Endothelial cell of umbilical vein (primary cell): ENCODE data around the gene INTS6L. TPM values are rescaled to one million over a fixed set of nuclear protein-coding genes. Genes with fewer than 3 reads are reported as not detected.

Source experiments
- BruUV-seq: library from RNA; stranded (reverse); fragments of 400-500 nt; replicated peaks from 2 replicates; lab custom pipeline; 2021; lab: Mats Ljungman, UMichigan
- CTCF ChIA-PET: fragments of 300-600, 350-600 bp; sonication (Branson Sonifier 250); formaldehyde crosslinking; loops from one replicate; lab custom pipeline; 2021; ENCODE audit warnings: antibody characterized with exemption, inconsistent platforms; lab: Charles Lee
- POLR2A ChIA-PET: fragments of 300-600, 350-600 bp; sonication (Branson Sonifier 250); formaldehyde crosslinking; loops from one replicate; lab custom pipeline; 2021; ENCODE audit warnings: antibody characterized with exemption, inconsistent platforms; lab: Charles Lee
- DNase-seq: peaks from one replicate; pipeline ENCODE4 v3.0.0-alpha.2; 2011; ENCODE audit warnings: low read depth, low spot score
- FAIRE-seq: peaks from 2 replicates; lab custom pipeline; 2011; peaks lifted over from hg19 to GRCh38; lab: Jason Lieb, UNC
- H2AFZ ChIP-seq: 2 replicates; pipeline ENCODE4 v1.6.0; 2012; ENCODE audit warnings: low read depth, low read length, control low read depth, inconsistent platforms
- H3K27ac ChIP-seq: 2 replicates; pipeline ENCODE4 v1.5.1; 2011; ENCODE audit warnings: low read depth, mild to moderate bottlenecking, control low read depth, low read length, moderate library complexity; ENCODE audit not compliant: insufficient read depth
- H3K27me3 ChIP-seq, 2 experiments: 2 replicates each; pipeline versions ENCODE4 v1.6.0 to v1.6.1; 2011; ENCODE audit warnings: low read length in 2 of 2, mixed read lengths in 1 of 2; ENCODE audit not compliant: control insufficient read depth in 2 of 2, insufficient read depth in 2 of 2
- H3K36me3 ChIP-seq, 2 experiments: 2 replicates in 1 of 2; 3 replicates in 1 of 2; pipeline ENCODE4 v1.5.1; 2011; ENCODE audit warnings: low read length in 2 of 2, mild to moderate bottlenecking in 1 of 2, moderate library complexity in 1 of 2; ENCODE audit not compliant: control insufficient read depth in 2 of 2, insufficient read depth in 2 of 2; ENCODE audit errors: extremely low read depth in 1 of 2
- H3K4me1 ChIP-seq: 3 replicates; pipeline ENCODE4 v1.5.1; 2011; ENCODE audit warnings: mild to moderate bottlenecking, low read length; ENCODE audit not compliant: control insufficient read depth, insufficient read depth; ENCODE audit errors: extremely low read depth
- H3K4me2 ChIP-seq: 2 replicates; pipeline ENCODE4 v1.6.1; 2011; ENCODE audit warnings: low read length, control low read depth, mixed read lengths; ENCODE audit not compliant: insufficient read depth
- H3K4me3 ChIP-seq, 3 experiments: fragments of 200-600 bp in 1 of 3; sonication (generic), shearing (Covaris generic) in 1 of 3; replicated peaks in 1 of 3; 2 replicates each; pipeline ENCODE4 v1.5.1; 2011 to 2016; ENCODE audit warnings: control low read depth in 3 of 3, low read length in 3 of 3, mild to moderate bottlenecking in 2 of 3, inconsistent platforms in 1 of 3, low read depth in 1 of 3, moderate library complexity in 1 of 3; ENCODE audit not compliant: insufficient read depth in 1 of 3
- H3K79me2 ChIP-seq: 2 replicates; pipeline ENCODE4 v1.6.0; 2012; ENCODE audit warnings: low read length, inconsistent platforms; ENCODE audit not compliant: control insufficient read depth, insufficient read depth
- H3K9ac ChIP-seq: replicated peaks from 2 replicates; pipeline ENCODE3; 2011; ENCODE audit warnings: low read length, control low read depth; ENCODE audit not compliant: insufficient read depth; ENCODE audit errors: extremely low read depth
- H3K9me1 ChIP-seq: replicated peaks from 3 replicates; pipeline ENCODE4 v1.6.0; 2011; ENCODE audit warnings: mild to moderate bottlenecking, low read length; ENCODE audit not compliant: control insufficient read depth, insufficient read depth; ENCODE audit errors: extremely low read depth
- H3K9me3 ChIP-seq: replicated peaks from 2 replicates; pipeline ENCODE4 v1.5.1; 2012; ENCODE audit warnings: low read length, inconsistent platforms; ENCODE audit not compliant: control insufficient read depth, insufficient read depth
- H4K20me1 ChIP-seq: replicated peaks from 2 replicates; pipeline ENCODE3; 2011; ENCODE audit warnings: mild to moderate bottlenecking, low read length; ENCODE audit not compliant: control insufficient read depth, insufficient read depth; ENCODE audit errors: extremely low read depth
- CTCF ChIP-seq, 2 donors: IDR thresholded peaks; 1 replicate in 1 of 2; 2 replicates in 1 of 2; pipeline ENCODE4 v1.5.1; 2011; ENCODE audit warnings: low read length in 2 of 2, mild to moderate bottlenecking in 2 of 2, moderate library complexity in 2 of 2, control low read depth in 1 of 2, inconsistent platforms in 1 of 2, low read depth in 1 of 2; ENCODE audit not compliant: insufficient read depth in 1 of 2; ENCODE audit errors: extremely low read depth in 1 of 2
- EZH2 ChIP-seq: IDR thresholded peaks from 2 replicates; pipeline ENCODE4 v1.6.1; 2012; ENCODE audit warnings: borderline replicate concordance, low read depth, mild to moderate bottlenecking, moderate library complexity, low read length, inconsistent platforms; ENCODE audit not compliant: severe bottlenecking
- FOS ChIP-seq: IDR thresholded peaks from 2 replicates; pipeline ENCODE4 v1.6.1; 2011; ENCODE audit warnings: mild to moderate bottlenecking, low read length, moderate library complexity, borderline replicate concordance; ENCODE audit not compliant: insufficient read depth
- GATA2 ChIP-seq: IDR thresholded peaks from 2 replicates; pipeline ENCODE4 v1.7.0; 2011; ENCODE audit warnings: low read depth, mild to moderate bottlenecking, moderate library complexity, mixed read lengths, low read length; ENCODE audit not compliant: insufficient read length, insufficient read depth
- JUN ChIP-seq: IDR thresholded peaks from 2 replicates; pipeline ENCODE4 v1.6.1; 2011; ENCODE audit warnings: borderline replicate concordance, low read depth; ENCODE audit not compliant: insufficient read length, insufficient read depth
- MAX ChIP-seq: IDR thresholded peaks from 2 replicates; pipeline ENCODE4 v1.6.1; 2011; ENCODE audit not compliant: insufficient read depth, insufficient read length
- MYC ChIP-seq: IDR thresholded peaks from one replicate; pipeline ENCODE4 v1.6.1; 2011; ENCODE audit warnings: mild to moderate bottlenecking, low read depth, low read length
- POLR2A ChIP-seq: IDR thresholded peaks from 2 replicates; pipeline ENCODE4 v1.6.1; 2012; ENCODE audit warnings: low read depth, mild to moderate bottlenecking, control low read depth, low read length
- POLR2AphosphoS5 ChIP-seq: IDR thresholded peaks from 2 replicates; pipeline ENCODE4 v1.6.1; 2012; ENCODE audit warnings: low read depth, mild to moderate bottlenecking, control low read depth, low read length, moderate library complexity; ENCODE audit not compliant: insufficient read depth
- dilution Hi-C: fragments of 300-500 bp; cut with MboI; formaldehyde crosslinking; loops from one replicate; pipeline ENCODE4 v1.15.0; 2019; ENCODE audit warnings: low sequenced_read_pairs; ENCODE audit not compliant: extremely low pct_ligation_motif_present
- intact Hi-C: fragments of 100-400 bp; cut with micrococcal nuclease; formaldehyde crosslinking; loops from one replicate; pipeline ENCODE4 v1.10.0; 2022
- polyA plus RNA-seq, 4 experiments: library from polyadenylated mRNA; depleted of rRNA in 3 of 4; stranded (reverse) in 3 of 4; unstranded in 1 of 4; fragments of >200 nt; gene quantifications; 2 replicates each; pipeline versions ENCODE4 v1.2.1 to v1.2.3, GENCODE V29; 2011 to 2012; ENCODE audit warnings: missing spikeins in 1 of 4
- total RNA-seq: library from RNA; stranded (reverse); gene quantifications from 2 replicates; pipeline ENCODE4 v1.2.3, GENCODE V29; 2021

The INTS6L gene
- total and polyA plus RNA-seq, 2 donors (not counting 3 experiments of a cell fraction or from before 2014, with no cell fraction given) = 5.2 to 7.5 TPM

DNA sequence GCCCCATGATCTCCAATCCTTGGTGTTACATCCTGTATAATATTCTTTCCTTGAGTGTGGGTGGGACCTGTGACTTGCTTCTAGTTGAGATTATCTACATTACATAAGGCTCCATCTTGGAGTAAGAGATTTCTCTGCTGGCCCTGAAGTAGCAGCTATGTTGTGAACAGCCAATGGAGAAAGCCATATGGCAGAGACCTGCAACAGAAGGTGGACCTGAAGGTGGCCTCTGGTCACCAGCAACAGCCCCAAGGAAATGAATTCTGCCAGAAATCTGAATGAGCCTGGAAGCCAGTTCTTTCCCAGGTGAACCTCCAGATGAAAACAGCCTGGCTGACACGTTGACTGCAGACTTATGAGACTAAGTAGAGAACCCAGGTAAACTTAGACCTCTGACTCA is 2.3 kb upstream of the INTS6L start:
- dilution Hi-C loops (no loop called here), intact Hi-C loops (no loop called here)
- Histone ChIP-seq H3K9ac (no peak overlapping the region), H4K20me1 (no peaks in the 10 kb centered on the region), H3K4me1 (peaks cover 4% of the 10 kb centered on the region), H3K4me2 (no peak overlapping the region), H3K27ac (no peak overlapping the region), H3K9me3 (no peaks in the 10 kb centered on the region), H3K36me3 (no peaks in the 10 kb centered on the region), H3K9me1 (no peaks in the 10 kb centered on the region), H2AFZ (no peak overlapping the region), H3K27me3 (no peaks in the 10 kb centered on the region), H3K79me2 (no peaks in the 10 kb centered on the region), H3K4me3 (no peak overlapping the region)
- no TSS peak for BruUV-seq
- FAIRE-seq = no peak
- ChIA-PET CTCF (no interaction called here), POLR2A (no interaction called here)
- TF ChIP-seq JUN = no peak
- TF ChIP-seq CTCF (IDR thresholded peaks at IDR 0.05; ENCODE audit: extremely low read depth in 1 of 2, insufficient read depth in 1 of 2, low read depth in 1 of 2, low read length in 2 of 2) = no peak
- no peak for TF ChIP-seq FOS
- no peak for TF ChIP-seq POLR2A
- TF ChIP-seq MAX = no peak
- TF ChIP-seq GATA2 = no peak
- no peak for TF ChIP-seq MYC
- TF ChIP-seq EZH2 = no peak
- TF ChIP-seq POLR2AphosphoS5 = no peak
- no peak for DNase-seq
